ENCODE measurements around the gene ATXN1.
"Not testable (repeated sequence)": the region's sequence is repeated elsewhere in the genome, so short reads cannot be mapped to it uniquely, and the experiment has no call there.

The ATXN1 gene

GRCh38 chr6:16654701-16655100 lies 106.6 kb downstream of the ATXN1 start:
- no peak for DNase-seq

DNA sequence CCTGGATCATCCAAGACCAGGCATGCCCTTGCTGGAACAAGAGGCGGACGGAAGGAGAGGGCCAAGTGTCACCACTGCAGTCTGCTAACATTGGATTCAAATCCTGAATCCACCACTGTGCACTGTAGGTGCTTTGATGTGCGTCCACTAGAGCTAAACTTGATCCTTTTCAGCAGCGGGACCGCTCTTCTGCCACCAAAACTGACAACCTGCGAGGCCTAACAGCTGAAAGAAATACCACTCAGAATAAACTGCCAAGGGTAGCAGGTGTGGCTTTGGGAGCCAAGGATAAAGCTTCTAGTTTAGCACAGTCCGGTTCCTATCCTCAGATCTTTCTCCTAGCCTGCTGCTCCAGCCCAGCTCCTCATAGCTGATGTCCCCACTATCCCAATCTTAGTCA lies 108.0 kb downstream of the ATXN1 start:
- no peak for DNase-seq

DNA sequence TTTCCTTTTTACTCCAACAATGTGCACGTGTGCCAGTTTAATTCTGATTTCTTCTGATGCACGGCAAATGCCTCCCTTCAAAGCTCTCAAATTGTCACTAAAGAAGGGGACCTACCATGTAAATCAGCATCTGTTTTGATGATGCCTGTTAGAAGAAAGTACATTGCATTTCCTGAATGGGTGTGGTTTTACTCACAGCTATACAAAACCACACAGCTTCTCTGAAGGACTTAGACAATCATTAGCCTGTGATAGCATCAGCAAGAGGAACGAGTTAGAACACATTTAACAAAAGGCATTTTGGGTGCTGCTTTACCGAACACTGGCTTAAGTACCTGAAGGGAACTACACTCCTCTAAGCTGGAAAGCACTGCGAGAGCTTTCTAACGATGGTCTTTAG lies 109.4 kb downstream of the ATXN1 start:
- DNase-seq = no peak

DNA sequence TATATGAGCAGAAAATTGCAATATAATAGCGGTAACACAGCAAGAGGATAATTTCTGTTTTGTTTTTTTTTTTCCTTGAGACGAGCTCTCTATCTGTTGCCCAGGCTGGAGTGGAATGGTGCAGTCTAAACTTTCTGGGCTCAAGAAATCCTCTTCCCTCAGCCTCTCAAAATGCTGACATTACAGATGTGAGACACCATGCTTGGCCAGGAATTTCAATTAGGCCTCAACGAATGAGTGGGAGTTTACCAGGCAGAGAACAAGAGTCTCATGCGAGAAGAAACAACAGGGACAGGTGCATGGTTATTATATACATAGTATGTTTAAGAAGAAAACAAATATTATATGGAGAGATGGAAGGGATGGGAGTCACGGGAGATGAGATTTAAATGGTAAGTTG lies 111.4 kb downstream of the ATXN1 start:
- DNase-seq = no peak

- DNase-seq = no peak
Measured at GRCh38 chr6:16649241-16649640, 112.0 kb downstream of the ATXN1 start.

DNA sequence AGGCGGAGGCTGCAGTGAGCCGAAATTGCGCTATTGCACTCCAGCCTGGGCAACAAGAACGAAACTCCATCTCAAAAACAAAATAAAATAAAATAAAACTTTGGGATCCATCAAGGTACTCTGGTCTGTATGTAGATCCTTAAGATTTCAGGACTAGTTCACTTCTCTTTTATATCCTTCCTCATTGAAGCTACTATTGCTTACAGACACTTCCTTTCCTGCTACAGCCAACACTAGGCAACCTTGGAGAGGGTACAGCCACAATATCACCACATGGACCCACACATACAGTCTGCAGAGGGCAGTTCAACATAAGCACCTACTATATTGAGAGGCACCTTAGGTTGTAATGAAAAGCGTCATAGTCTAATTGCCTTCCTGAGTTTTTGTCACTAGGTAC lies 113.3 kb downstream of the ATXN1 start:
- DNase-seq = no peak

- DNase-seq = no peak
Measured at GRCh38 chr6:16647422-16647821, 113.8 kb downstream of the ATXN1 start.

DNA sequence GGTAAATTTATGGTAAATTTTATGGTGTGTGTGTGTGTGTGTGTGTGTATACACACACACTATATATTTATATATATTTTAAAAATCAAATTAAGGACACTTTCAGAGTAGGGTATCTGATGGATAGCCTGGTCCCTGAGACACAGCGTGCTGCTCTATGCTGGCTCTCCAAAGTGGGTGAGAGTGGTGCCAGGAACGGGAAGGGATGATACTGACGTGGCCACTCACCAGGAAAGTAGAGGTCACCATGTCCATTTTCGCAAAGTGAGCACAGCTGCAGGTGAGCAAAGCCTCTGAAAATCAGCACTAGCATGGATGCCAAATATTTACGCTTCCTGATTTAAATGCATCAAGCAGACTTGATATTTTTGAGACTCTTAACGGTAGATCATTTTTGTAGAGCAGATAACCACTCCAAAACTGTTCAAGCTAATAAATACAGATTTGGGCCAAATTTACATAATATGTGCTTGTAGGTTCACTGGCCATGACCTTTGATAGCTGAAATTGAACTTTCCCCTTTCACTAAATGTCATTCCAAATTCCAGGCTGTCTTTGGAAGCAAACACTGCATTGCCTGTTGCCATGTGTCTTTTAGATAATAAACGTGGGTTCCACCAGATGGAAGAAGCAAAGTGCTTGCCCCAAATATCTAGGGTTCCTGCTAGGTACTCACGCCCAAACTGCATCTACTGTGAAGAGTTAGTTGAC lies 116.6 kb downstream of the ATXN1 start:
- no peak for DNase-seq

DNA sequence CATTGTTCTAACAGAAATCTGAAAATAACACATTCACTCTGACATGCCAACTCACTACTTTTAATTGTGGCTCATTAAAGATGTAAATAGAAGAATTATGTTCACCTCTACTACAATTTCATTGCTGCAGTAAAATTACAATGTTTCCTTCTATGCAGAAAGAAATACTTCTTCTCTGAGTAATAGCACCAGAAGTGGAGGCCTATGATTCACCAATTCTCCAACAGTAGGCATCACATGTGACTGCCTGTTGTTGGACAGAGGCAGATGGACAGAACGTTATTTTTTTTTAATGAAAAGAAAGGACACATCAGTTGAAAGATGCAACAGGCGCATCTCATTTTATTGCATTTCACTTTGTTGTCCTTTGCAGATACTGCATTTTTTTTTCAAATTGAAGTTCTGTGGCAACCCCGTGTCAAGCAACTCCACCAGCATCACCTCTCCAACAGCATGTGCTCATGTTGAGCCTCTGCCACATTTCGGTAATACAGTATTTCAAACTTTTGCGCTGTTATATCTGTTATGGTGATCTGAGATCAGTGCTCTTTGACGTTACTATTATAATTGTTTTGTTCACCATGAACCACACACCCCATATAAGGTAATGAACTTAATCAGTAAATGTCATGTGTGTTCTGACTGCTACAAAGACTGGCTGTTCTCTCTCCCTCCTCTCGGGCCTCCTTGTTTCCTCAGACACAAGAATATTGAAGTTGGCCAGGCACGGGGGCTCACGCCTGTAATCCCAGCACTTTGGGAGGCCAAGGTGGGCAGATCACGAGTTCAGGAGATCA lies 121.4 kb downstream of the ATXN1 start:
- peak in 1 of 56 donors; percentile 17 for DNase-seq

DNA sequence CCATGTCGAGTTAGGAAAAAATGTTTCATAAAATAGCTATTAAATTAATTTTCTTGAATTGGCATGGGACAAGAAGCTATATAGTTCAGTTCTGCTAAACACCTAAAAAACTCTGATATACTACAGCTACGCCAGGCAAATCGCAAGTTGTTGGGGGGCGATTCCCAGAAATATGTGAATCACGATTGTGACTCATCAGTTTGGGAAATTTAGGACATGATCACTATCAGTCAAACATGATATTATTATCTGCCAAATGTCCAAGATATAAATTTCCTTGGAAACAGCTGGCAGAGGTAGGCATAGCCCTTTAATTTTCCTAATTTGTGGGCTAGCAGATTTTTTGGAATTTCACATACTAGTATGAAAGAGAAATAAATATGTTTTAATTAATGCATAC lies 123.6 kb downstream of the ATXN1 start:
- DNase-seq = no peak

DNA sequence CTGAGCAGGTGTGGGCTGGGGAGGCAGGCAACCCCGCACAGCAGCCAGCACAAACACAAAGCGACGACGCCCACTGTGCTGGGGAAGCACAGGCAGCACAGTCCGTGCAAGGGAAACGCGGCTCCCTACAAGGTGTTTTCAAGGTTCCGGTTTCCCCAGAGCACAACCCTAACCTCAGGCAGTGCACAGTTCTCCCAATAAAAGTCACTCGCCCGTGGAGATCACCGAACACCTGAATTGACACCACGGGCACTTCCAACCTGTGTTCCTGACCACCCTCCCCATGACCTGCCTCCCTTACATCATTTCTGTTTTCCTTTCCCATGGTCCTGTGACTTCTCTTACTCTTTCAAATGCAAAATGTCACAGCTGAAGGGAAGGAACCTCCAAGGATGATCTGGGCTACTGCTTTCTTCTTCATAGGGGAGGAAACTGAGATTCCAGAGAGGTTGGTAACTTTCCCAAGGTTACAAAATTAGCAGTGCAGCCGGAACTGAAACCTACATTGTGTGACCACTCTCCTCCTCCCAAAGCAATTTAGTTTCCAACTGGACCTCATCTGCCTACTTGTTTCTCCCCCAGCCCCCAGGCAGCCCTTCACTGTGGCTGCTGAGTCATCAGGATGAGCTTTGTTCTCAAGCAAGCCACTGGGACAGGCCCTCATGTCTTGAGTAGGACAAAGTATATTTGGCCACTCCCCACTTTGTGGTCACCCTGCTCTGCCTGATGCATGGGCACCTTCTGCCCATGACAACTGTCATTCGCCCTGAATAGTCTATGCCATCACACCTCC lies 125.3 kb downstream of the ATXN1 start:
- peak in 3 of 56 donors; percentile 6 to 23 (median 18) for DNase-seq

- DNase-seq = no peak
Measured at GRCh38 chr6:16635291-16635809, 125.9 kb downstream of the ATXN1 start.

- no peak for DNase-seq
Measured at GRCh38 chr6:16634855-16635254, 126.4 kb downstream of the ATXN1 start.

DNA sequence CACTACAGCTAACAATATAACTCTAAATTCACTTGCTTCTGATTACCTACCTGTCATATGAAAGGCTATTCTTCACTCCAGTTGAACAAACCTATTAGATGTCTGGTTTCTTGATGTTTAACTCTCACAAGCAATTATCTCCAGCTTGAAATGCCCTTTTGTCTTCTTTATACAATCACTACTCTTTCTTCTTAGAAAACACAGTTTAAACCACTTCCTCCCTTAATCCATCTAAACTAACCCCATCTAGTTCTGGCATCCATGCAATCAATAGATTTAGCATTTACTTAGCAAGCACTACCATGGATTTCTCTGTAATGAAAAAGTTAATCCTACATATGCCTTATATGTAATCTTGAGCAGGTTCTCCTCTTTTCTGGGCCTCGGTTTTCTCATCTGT lies 127.3 kb downstream of the ATXN1 start:
- no peak for DNase-seq

DNA sequence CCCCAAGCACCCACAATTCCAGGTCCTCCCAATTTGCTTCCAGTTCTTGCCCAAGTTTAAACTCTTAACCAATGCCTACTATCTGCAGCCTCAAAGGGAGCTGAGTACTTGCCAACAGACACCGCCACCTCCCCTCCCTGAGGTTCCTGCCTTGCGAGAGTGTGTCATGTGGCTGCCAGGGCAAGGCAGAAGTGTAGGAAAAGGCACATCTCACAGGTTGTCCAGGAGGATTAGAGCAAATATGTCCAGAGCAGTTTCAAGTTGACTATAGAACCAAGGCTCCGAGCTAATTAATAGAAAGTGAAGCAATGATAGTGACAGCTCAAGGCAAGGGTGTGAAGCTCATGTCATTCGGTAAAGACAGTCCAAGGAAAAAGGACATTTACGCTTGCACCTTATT lies 127.8 kb downstream of the ATXN1 start:
- no peak for DNase-seq

DNA sequence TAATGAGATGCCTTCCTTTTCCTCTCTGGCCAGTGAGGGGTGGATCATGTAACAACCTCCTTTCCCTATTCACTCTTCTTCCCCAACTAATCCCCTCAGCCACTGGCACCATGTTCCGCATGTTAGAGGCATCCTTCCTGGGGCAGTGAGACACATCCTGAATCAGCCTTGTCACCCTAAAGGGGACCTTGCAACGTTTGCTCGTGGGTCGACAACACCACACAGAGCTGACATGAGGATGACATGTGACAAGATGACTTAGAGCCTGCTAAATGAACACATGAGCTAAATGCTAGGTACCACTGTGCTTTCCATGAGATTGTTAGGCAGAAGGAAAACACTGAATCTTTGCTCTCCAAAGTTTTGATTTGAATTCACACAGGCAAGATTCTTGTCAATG lies 129.2 kb downstream of the ATXN1 start:
- no peak for DNase-seq

DNA sequence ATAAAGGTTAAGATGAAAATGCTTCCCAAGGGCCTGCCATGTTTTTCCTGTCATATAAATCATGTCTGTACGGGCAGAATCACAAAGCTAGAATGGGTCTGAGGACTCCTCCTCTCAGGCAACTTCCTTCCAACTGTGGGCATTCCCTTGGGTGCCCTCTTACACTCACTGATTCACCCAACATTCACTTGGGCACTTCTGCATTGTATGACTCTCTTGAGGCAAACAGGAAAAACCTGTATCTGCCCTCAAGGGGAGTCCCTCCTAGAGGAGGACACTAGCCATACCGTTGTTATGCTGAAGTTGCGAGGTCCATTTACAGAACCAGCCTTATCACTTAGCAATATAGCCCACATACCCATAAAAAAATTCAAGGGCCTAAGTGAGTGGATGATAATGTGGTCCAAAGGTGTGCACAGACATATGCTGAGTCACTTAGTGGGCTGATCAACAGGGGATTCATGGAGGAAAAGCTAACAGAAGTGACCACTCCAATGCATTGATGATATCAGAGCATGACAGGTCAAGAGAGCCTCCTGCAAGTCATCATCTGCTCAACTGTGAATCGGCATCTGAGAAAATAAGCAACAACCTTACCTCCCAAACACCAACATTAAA lies 131.1 kb downstream of the ATXN1 start:
- DNase-seq = no peak

DNA sequence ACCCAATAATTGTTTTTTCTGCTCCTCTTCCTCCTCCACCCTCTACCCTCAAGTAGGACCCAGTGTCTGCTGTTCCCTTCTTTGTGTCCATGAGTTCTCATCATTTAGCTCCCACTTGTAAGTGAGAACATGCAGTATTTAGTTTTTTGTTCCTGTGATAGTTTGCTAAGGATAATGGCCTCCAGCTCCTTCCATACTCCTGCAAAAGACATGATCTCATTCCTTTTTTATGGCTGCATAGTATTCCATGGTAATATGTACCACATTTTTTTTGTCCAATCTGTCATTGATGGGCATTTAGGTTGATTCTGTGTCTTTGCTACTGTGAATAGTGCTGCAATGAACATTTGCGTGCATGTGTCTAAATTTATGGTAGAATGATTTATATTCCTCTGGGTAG lies 132.7 kb downstream of the ATXN1 start:
- DNase-seq = not testable (repeated sequence)

GRCh38 chr6:16626650-16627049 lies 134.6 kb downstream of the ATXN1 start:
- DNase-seq = no peak

DNA sequence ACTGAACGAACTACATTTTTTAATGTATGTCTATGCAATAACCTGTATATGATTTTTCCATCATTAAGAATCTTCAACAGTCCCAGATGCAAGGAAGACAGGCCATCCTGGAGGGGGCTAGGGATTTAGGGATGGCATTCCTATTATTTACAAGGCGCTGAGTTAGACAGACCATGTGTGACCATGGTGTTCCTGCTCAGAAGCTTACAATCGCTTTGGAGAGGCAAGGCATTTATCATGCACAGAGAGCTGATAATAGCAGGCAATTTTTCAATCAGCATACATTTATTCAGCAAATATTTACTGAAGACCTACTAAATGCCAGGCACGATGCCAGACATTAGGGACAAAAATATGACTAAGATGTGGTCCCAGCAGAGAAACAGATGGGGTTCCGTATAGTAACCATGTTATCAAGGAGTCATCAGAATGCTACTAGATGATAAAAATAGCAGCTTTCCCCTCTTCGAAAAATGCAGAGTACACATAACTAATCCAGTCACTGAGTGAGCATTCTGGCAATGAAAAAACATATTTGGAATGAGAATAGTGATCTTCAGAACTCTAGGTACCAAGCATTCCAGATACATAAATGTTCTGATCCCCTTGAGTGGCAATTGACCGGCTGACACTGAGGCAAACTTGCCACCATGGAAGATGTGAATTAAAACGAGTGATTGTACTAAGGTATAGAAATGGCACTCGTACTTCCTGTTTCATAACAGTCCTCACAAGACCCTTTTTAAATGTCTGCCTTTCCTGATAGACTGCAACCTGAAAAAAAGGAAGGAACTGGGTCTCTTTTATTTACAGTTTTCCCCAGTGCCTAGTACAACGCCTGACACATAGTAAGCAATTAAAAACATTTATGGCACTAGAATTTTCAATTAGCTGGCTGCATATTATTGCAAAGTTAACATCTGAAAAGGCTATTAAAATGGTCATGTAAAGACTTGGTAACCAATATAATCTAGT lies 135.7 kb downstream of the ATXN1 start:
- no peak for DNase-seq

All from nucleus accumbens (tissue), 56 donors.